ENCODE data around the gene PANX1. TPM values are rescaled to one million over a fixed set of nuclear protein-coding genes. Genes with fewer than 3 reads are reported as not detected.

PANX1 gene
- total RNA-seq, 1 experiment from 2014 or later, result 59.3 TPM

DNA sequence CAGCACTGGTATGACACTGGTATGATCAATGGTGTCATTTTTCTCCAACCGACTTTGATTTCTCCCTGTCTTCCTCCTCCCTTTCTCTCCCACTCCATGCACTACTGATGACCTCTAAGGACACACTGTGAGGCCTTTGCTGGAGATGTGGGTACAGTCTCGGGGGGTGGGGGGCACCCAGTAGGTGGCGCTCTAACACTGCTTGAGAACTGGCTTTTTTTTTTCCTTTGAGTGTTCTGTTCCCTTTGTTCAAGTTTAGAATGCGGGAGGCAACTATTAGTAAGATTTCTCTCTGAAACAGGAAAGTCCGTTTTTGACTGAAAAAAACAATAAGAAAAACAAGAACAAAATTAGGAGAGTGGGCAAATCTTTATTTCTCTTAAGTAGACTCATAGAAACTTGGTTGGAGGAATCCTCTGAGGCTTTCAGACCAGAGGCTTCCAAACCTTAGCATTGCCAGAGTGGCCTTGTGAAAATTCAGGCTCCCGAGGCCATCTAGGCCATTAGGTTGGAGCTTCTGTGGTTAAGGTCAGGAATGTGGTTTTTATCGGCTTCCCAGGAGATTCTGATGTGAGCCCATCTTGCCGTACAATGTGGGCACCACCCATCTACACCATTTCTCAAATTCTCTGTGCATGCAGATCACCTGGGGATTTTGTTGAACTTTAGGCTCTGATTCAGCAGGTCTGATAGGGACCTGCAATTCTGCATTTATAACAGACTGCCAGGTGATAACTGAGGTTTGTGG lies 43.2 kb downstream of the PANX1 start:
- in situ Hi-C loops (cut with HindIII; ENCODE audit: low pct_unique_long_range_greater_than_20kb, low sequenced_read_pairs), result no loop called here
- CTCF ChIA-PET, result no interaction called here

GRCh38 chr11:94175535-94175934 lies 46.9 kb downstream of the PANX1 start:
- POLR2A ChIA-PET, result interaction anchor here (0.6 kb wide), 1 partner anchor 47 kb away, joined by 3 read pairs; no protein-coding TSS in a partner anchor
- no peaks in the 10 kb centered on the region for H3K4me1 ChIP-seq (ENCODE audit: control insufficient read depth, insufficient read depth, low read length)
- TF ChIP-seq REST (IDR thresholded peaks at IDR 0.05; ENCODE audit: insufficient read depth in 1 of 2, low read depth in 2 of 2, low read length in 1 of 2), result no peak
- TF ChIP-seq SIN3A (IDR thresholded peaks at IDR 0.05; ENCODE audit: borderline replicate concordance, insufficient read depth, low read depth, low read length), result no peak
- no peak for TF ChIP-seq TCF7L2 (IDR thresholded peaks at IDR 0.05; ENCODE audit: low read depth, low read length)
- no peak for TF ChIP-seq POLR2AphosphoS5 (IDR thresholded peaks at IDR 0.05; ENCODE audit: low read depth, low read length)
- TF ChIP-seq, protein P1, sequence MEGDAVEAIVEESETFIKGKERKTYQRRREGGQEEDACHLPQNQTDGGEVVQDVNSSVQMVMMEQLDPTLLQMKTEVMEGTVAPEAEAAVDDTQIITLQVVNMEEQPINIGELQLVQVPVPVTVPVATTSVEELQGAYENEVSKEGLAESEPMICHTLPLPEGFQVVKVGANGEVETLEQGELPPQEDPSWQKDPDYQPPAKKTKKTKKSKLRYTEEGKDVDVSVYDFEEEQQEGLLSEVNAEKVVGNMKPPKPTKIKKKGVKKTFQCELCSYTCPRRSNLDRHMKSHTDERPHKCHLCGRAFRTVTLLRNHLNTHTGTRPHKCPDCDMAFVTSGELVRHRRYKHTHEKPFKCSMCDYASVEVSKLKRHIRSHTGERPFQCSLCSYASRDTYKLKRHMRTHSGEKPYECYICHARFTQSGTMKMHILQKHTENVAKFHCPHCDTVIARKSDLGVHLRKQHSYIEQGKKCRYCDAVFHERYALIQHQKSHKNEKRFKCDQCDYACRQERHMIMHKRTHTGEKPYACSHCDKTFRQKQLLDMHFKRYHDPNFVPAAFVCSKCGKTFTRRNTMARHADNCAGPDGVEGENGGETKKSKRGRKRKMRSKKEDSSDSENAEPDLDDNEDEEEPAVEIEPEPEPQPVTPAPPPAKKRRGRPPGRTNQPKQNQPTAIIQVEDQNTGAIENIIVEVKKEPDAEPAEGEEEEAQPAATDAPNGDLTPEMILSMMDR (IDR thresholded peaks at IDR 0.05), result no peak
- in situ Hi-C loops (cut with HindIII; ENCODE audit: low pct_unique_long_range_greater_than_20kb, low sequenced_read_pairs) (no loop called here), intact Hi-C loops (cut with micrococcal nuclease; ENCODE audit: unreplicated experiment) (loop anchor here (10.0 kb wide), 1 partner anchor 281 kb away; no protein-coding TSS in a partner anchor)
- no peaks in the 10 kb centered on the region for H3K27me3 ChIP-seq (ENCODE audit: control insufficient read depth, insufficient read depth, low read length)
- CTCF ChIA-PET, result no interaction called here
- ATAC-seq (no peak), DNase-seq (ENCODE audit: low read depth, low spot score) (no peak)
- H3K36me3 ChIP-seq (ENCODE audit: control insufficient read depth, insufficient read depth, low read length), result peaks cover 3% of the 10 kb centered on the region
- no peaks in the 10 kb centered on the region for H3K9me3 ChIP-seq (ENCODE audit: control insufficient read depth, insufficient read depth, low read depth, low read length)
- H3K4me3 ChIP-seq (ENCODE audit: low read depth in 2 of 2, low read length in 2 of 2), result no peak overlapping the region
- no TSS peak for BruUV-seq (replicated peaks)
- no peak overlapping the region for H3K27ac ChIP-seq (ENCODE audit: low read length)

More for the DNA sequence above, 43.2 kb downstream of the PANX1 start:
- Histone ChIP-seq H3K36me3 (ENCODE audit: control insufficient read depth, insufficient read depth, low read length) (no peaks in the 10 kb centered on the region), H3K27me3 (ENCODE audit: control insufficient read depth, insufficient read depth, low read length) (no peaks in the 10 kb centered on the region), H3K9me3 (ENCODE audit: control insufficient read depth, insufficient read depth, low read depth, low read length) (no peaks in the 10 kb centered on the region), H3K27ac (ENCODE audit: low read length) (no peak overlapping the region), H3K4me3 (ENCODE audit: low read depth in 2 of 2, low read length in 2 of 2) (no peak overlapping the region), H3K4me1 (ENCODE audit: control insufficient read depth, insufficient read depth, low read length) (no peaks in the 10 kb centered on the region)
- POLR2A ChIA-PET, result no interaction called here
- ATAC-seq (peak; percentile 78), DNase-seq (ENCODE audit: low read depth, low spot score) (peak; percentile 8)
- intact Hi-C loops (cut with micrococcal nuclease; ENCODE audit: unreplicated experiment), result loop anchor here (5.0 to 10.0 kb wide), 2 partner anchors 277 to 330 kb away; no protein-coding TSS in a partner anchor
- TF ChIP-seq REST (IDR thresholded peaks at IDR 0.05; ENCODE audit: insufficient read depth in 1 of 2, low read depth in 2 of 2, low read length in 1 of 2), result no peak
- TF ChIP-seq, protein P1 (IDR thresholded peaks at IDR 0.05), result peak; percentile 95
- BruUV-seq (replicated peaks), result no TSS peak
